Measurements from ENCODE around the gene ZDHHC6.

GRCh38 chr10:112429147-112429546, 17.6 kb downstream of the ZDHHC6 start:
- TF ChIP-seq POLR2A (IDR thresholded peaks at IDR 0.05) (no peak), CTCF (IDR thresholded peaks at IDR 0.05) (no peak)

Data from testis (tissue), 2 donors.